ENCODE results near the gene FAM181A. TPM values are rescaled to one million over a fixed set of nuclear protein-coding genes. Genes with fewer than 3 reads are reported as not detected.

Gene FAM181A
- total and polyA plus RNA-seq, 9 of the 15 experiments (the other 6 are each of a cell fraction or from before 2014, with no cell fraction given): not detected

- FAIRE-seq (no peak), ATAC-seq (no peak), DNase-seq (ENCODE audit: extremely low read depth in 1 of 4, low spot score in 3 of 4) (no peak)
- Histone ChIP-seq H3K4me1 (replicated peaks in 1 of 2; ENCODE audit: control insufficient read depth in 2 of 2, insufficient read depth in 2 of 2, low read length in 2 of 2) (no peaks in the 10 kb centered on the region; a peak in 1 of 5 replicates), H3K27me3 (ENCODE audit: control insufficient read depth in 2 of 2, insufficient read depth in 2 of 2, low read length in 2 of 2) (peaks cover 0 to 49% of the 10 kb centered on the region in 2 experiments; a peak in 2 of 5 replicates), H3K9ac (ENCODE audit: insufficient read depth in 1 of 2, low read depth in 2 of 2, low read length in 2 of 2) (no peak overlapping the region), H2AFZ (ENCODE audit: low read depth, low read length) (no peak overlapping the region), H4K20me1 (replicated peaks; ENCODE audit: control insufficient read depth, insufficient read depth, low read length) (no peaks in the 10 kb centered on the region), H3K4me2 (ENCODE audit: insufficient read depth, low read length) (no peak overlapping the region), H3K9me3 (replicated peaks; ENCODE audit: control insufficient read depth, insufficient read depth, low read depth, low read length) (no peaks in the 10 kb centered on the region), H3K27ac (ENCODE audit: extremely low read depth, low read depth, low read length) (no peak overlapping the region), H3K79me2 (ENCODE audit: control insufficient read depth, insufficient read depth, low read length) (no peaks in the 10 kb centered on the region), H3K4me3 (no peak overlapping the region), H3K9me1 (ENCODE audit: control insufficient read depth, insufficient read depth, low read length) (no peaks in the 10 kb centered on the region), H3K36me3 (ENCODE audit: control insufficient read depth, insufficient read depth, low read length) (no peaks in the 10 kb centered on the region)
- CTCF ChIA-PET (ENCODE audit: low intra/inter-chr PET ratio): no interaction called here
- intact Hi-C loops (cut with micrococcal nuclease) (no loop called here), in situ Hi-C loops (cut with MboI) (no loop called here)
- TF ChIP-seq ATF2 (CRISPR knock-in tag; IDR thresholded peaks at IDR 0.05) (no peak), SAFB (IDR thresholded peaks at IDR 0.05; ENCODE audit: borderline replicate concordance, low read depth, low read length) (no peak), ZNF507 (tag; conservative IDR thresholded peaks at IDR 0.05) (no peak), NRF1 (conservative IDR thresholded peaks at IDR 0.05 in 1 of 2, IDR thresholded peaks at IDR 0.05 in 1 of 2) (no peak), ILF3 (IDR thresholded peaks at IDR 0.05; ENCODE audit: borderline replicate concordance) (no peak), FOS (IDR thresholded peaks at IDR 0.05; ENCODE audit: extremely low read depth, insufficient read length) (no peak)
- 1% methylated on average over 12 of the region's 15 CpGs for WGBS (ENCODE audit: insufficient coverage, low coverage, missing lambda C conversion rate)
- POLR2A ChIA-PET: interaction anchor here (0.6 kb wide), 1 partner anchor 11 kb away, joined by 4 read pairs; no protein-coding TSS in a partner anchor
- BruUV-seq (replicated peaks): no TSS peak
Measured at GRCh38 chr14:93970965-93971634, 44.0 kb downstream of the FAM181A start.
